Effector memory CD8-positive, alpha-beta T cell (primary cell): ENCODE measurements around the gene MSI2.

Experiments used
- ATAC-seq: fragments of 150-1000 bp; cut with Tn5 transposase; replicated peaks from 2 replicates; pipeline ENCODE4 v1.10.0; 2021; ENCODE audit warnings: mild to moderate bottlenecking, moderate library complexity
- DNase-seq, 3 experiments: peaks; one replicate each; pipeline ENCODE4 v3.0.0; 2021
- H3K27ac Mint-ChIP-seq, 2 donors: one replicate each; pipeline ENCODE4 v1.8.0; 2022; ENCODE audit warnings: mild to moderate bottlenecking in 2 of 2, mixed read lengths in 2 of 2, moderate library complexity in 2 of 2
- H3K27me3 Mint-ChIP-seq, 2 donors: one replicate each; pipeline ENCODE4 v1.8.0; 2022; ENCODE audit warnings: mixed read lengths in 2 of 2
- H3K36me3 Mint-ChIP-seq: one replicate; pipeline ENCODE4 v1.8.0; 2022; ENCODE audit warnings: mild to moderate bottlenecking, moderate library complexity, mixed read lengths; ENCODE audit not compliant: insufficient read depth
- H3K4me1 Mint-ChIP-seq, 2 donors: one replicate each; pipeline ENCODE4 v1.8.0; 2022; ENCODE audit warnings: low read depth in 2 of 2, mixed read lengths in 2 of 2
- H3K4me3 Mint-ChIP-seq, 2 donors: one replicate each; pipeline ENCODE4 v1.8.0; 2022; ENCODE audit warnings: mild to moderate bottlenecking in 2 of 2, mixed read lengths in 2 of 2, moderate library complexity in 2 of 2
- H3K9me3 Mint-ChIP-seq, 2 donors: one replicate each; pipeline ENCODE4 v1.8.0; 2022; ENCODE audit warnings: mixed read lengths in 2 of 2

The MSI2 gene

GRCh38 chr17:57531078-57531477, 274.8 kb downstream of the MSI2 start:
- Mint-ChIP-seq H3K9me3 (no peaks in the 10 kb centered on the region), H3K4me3 (peak overlapping the region in 1 of 2 donors; percentile 2), H3K36me3 (no peaks in the 10 kb centered on the region), H3K27me3 (no peaks in the 10 kb centered on the region), H3K4me1 (peaks cover 10 to 19% of the 10 kb centered on the region in 2 donors), H3K27ac (peak overlapping the region in 1 of 2 donors; percentile 80)
- ATAC-seq: no peak
- DNase-seq: no peak

GRCh38 chr17:57531648-57532504, 275.6 kb downstream of the MSI2 start:
- no peak for DNase-seq
- Mint-ChIP-seq H3K27ac (peak overlapping the region in 1 of 2 donors; percentile 32), H3K36me3 (no peaks in the 10 kb centered on the region), H3K9me3 (no peaks in the 10 kb centered on the region), H3K4me3 (no peak overlapping the region), H3K4me1 (peaks cover 11 to 27% of the 10 kb centered on the region in 2 donors), H3K27me3 (no peaks in the 10 kb centered on the region)
- no peak for ATAC-seq

GRCh38 chr17:57532556-57532955, 276.2 kb downstream of the MSI2 start:
- H3K9me3 Mint-ChIP-seq: no peaks in the 10 kb centered on the region
- ATAC-seq: no peak
- no peaks in the 10 kb centered on the region for H3K27me3 Mint-ChIP-seq

GRCh38 chr17:57532966-57533365, 276.6 kb downstream of the MSI2 start:
- Mint-ChIP-seq H3K9me3 (no peaks in the 10 kb centered on the region), H3K27me3 (no peaks in the 10 kb centered on the region), H3K4me3 (no peak overlapping the region), H3K4me1 (peaks cover 12 to 28% of the 10 kb centered on the region in 2 donors), H3K36me3 (no peaks in the 10 kb centered on the region), H3K27ac (peak overlapping the region in 1 of 2 donors; percentile 59)
- no peak for ATAC-seq
- no peak for DNase-seq

More at GRCh38 chr17:57532556-57532955, 276.2 kb downstream of the MSI2 start:
- H3K27ac Mint-ChIP-seq: no peak overlapping the region
- no peaks in the 10 kb centered on the region for H3K36me3 Mint-ChIP-seq
- no peak for DNase-seq
- no peak overlapping the region for H3K4me3 Mint-ChIP-seq
- peaks cover 12 to 28% of the 10 kb centered on the region in 2 donors for H3K4me1 Mint-ChIP-seq

- no peaks in the 10 kb centered on the region for H3K27me3 Mint-ChIP-seq
- no peak overlapping the region for H3K4me3 Mint-ChIP-seq
- H3K27ac Mint-ChIP-seq: peak overlapping the region in 1 of 2 donors; percentile 59
- ATAC-seq (no peak), DNase-seq (no peak)
- H3K4me1 Mint-ChIP-seq: peaks cover 12 to 28% of the 10 kb centered on the region in 2 donors
- H3K36me3 Mint-ChIP-seq: no peaks in the 10 kb centered on the region
- H3K9me3 Mint-ChIP-seq: no peaks in the 10 kb centered on the region
These were observed 277.5 kb downstream of the MSI2 start for GRCh38 chr17:57533684-57534305.

- no peaks in the 10 kb centered on the region for H3K36me3 Mint-ChIP-seq
- DNase-seq: no peak
- H3K27me3 Mint-ChIP-seq: no peaks in the 10 kb centered on the region
- peaks cover 7 to 24% of the 10 kb centered on the region in 2 donors for H3K4me1 Mint-ChIP-seq
- H3K4me3 Mint-ChIP-seq: no peak overlapping the region
- H3K27ac Mint-ChIP-seq: peak overlapping the region in 1 of 2 donors; percentile 67
- no peak for ATAC-seq
- H3K9me3 Mint-ChIP-seq: no peaks in the 10 kb centered on the region
These were observed 278.5 kb downstream of the MSI2 start for GRCh38 chr17:57534863-57535248.

- Mint-ChIP-seq H3K27me3 (no peaks in the 10 kb centered on the region), H3K9me3 (no peaks in the 10 kb centered on the region), H3K27ac (peak overlapping the region in 1 of 2 donors; percentile 67), H3K4me3 (no peak overlapping the region), H3K36me3 (no peaks in the 10 kb centered on the region), H3K4me1 (peaks cover 6 to 19% of the 10 kb centered on the region in 2 donors)
- ATAC-seq: no peak
- no peak for DNase-seq
These were observed 279.1 kb downstream of the MSI2 start for GRCh38 chr17:57535249-57535966.

GRCh38 chr17:57536289-57536688, 280.0 kb downstream of the MSI2 start:
- DNase-seq: no peak
- Mint-ChIP-seq H3K4me3 (no peak overlapping the region), H3K27me3 (no peaks in the 10 kb centered on the region), H3K4me1 (peaks cover 4 to 17% of the 10 kb centered on the region in 2 donors), H3K36me3 (no peaks in the 10 kb centered on the region), H3K27ac (no peak overlapping the region), H3K9me3 (no peaks in the 10 kb centered on the region)
- ATAC-seq: no peak

- Mint-ChIP-seq H3K4me3 (peak overlapping the region in 1 of 2 donors; percentile 34), H3K36me3 (no peaks in the 10 kb centered on the region), H3K27me3 (no peaks in the 10 kb centered on the region), H3K4me1 (peaks cover 5 to 17% of the 10 kb centered on the region in 2 donors), H3K27ac (peak overlapping the region in 1 of 2 donors; percentile 31), H3K9me3 (no peaks in the 10 kb centered on the region)
- DNase-seq (no peak), ATAC-seq (no peak)
These were observed 280.6 kb downstream of the MSI2 start for GRCh38 chr17:57536789-57537523.

- ATAC-seq (no peak), DNase-seq (no peak)
- H3K9me3 Mint-ChIP-seq: no peaks in the 10 kb centered on the region
- H3K36me3 Mint-ChIP-seq: no peaks in the 10 kb centered on the region
- H3K27me3 Mint-ChIP-seq: no peaks in the 10 kb centered on the region
- H3K4me3 Mint-ChIP-seq: peak overlapping the region in 1 of 2 donors; percentile 34
- peak overlapping the region; percentile 17 to 31 for H3K27ac Mint-ChIP-seq
- peaks cover 5 to 17% of the 10 kb centered on the region in 2 donors for H3K4me1 Mint-ChIP-seq
These were observed 281.4 kb downstream of the MSI2 start for GRCh38 chr17:57537524-57538410.

GRCh38 chr17:57538736-57539456, 282.6 kb downstream of the MSI2 start:
- Mint-ChIP-seq H3K27me3 (no peaks in the 10 kb centered on the region), H3K9me3 (no peaks in the 10 kb centered on the region), H3K27ac (no peak overlapping the region), H3K4me1 (peaks cover 7 to 23% of the 10 kb centered on the region in 2 donors), H3K4me3 (no peak overlapping the region), H3K36me3 (no peaks in the 10 kb centered on the region)
- DNase-seq: no peak
- ATAC-seq: no peak
